K562 (cell line): ENCODE data around the gene FOSL1. TPM values are rescaled to one million over a fixed set of nuclear protein-coding genes. Genes with fewer than 3 reads are reported as not detected.

Experiments
- ADNP ChIP-seq: fragments of 200-800 bp; sonication (Bioruptor generic); IDR thresholded peaks from 2 replicates; pipeline ENCODE4 v1.6.1; 2016; ENCODE audit warnings: missing genetic modification characterization, missing compliant biosample characterization
- ARID1B ChIP-seq: fragments of 450-650 bp; IDR thresholded peaks from 2 replicates; pipeline ENCODE4 v1.6.1; 2016; ENCODE audit warnings: antibody characterized with exemption, mild to moderate bottlenecking, inconsistent platforms
- BRF1 ChIP-seq: IDR thresholded peaks from 3 replicates; pipeline ENCODE4 v1.6.1; 2011; ENCODE audit warnings: borderline replicate concordance, mild to moderate bottlenecking; ENCODE audit not compliant: insufficient read length; ENCODE audit errors: extremely low read depth
- MEIS2 ChIP-seq: fragments of 450-650 bp; IDR thresholded peaks from 2 replicates; pipeline ENCODE4 v1.6.1; 2014; ENCODE audit warnings: mild to moderate bottlenecking; ENCODE audit not compliant: partially characterized antibody
- NFIX ChIP-seq: fragments of 250-450 bp; sonication (Bioruptor Pico); IDR thresholded peaks from 2 replicates; pipeline ENCODE4 v1.4.0; 2020; ENCODE audit warnings: low read depth, mild to moderate bottlenecking, moderate library complexity
- PRDM10 ChIP-seq: fragments of 450-650 bp; IDR thresholded peaks from 2 replicates; pipeline ENCODE4 v1.6.1; 2018; ENCODE audit not compliant: partially characterized antibody
- RBM17 ChIP-seq: fragments of 200-400 bp; formaldehyde crosslinking; IDR thresholded peaks from 2 replicates; pipeline ENCODE4 v1.6.1; 2017; ENCODE audit warnings: low read depth, mild to moderate bottlenecking, low read length, borderline replicate concordance
- SMAD4 ChIP-seq: fragments of 250-450 bp; sonication (Bioruptor Pico); conservative IDR thresholded peaks from 2 replicates; pipeline ENCODE4 v1.8.0; 2021; ENCODE audit warnings: inconsistent platforms, mild to moderate bottlenecking, moderate library complexity
- ZNF398 ChIP-seq: fragments of 250-450 bp; sonication (Bioruptor Pico); IDR thresholded peaks from 2 replicates; pipeline ENCODE4 v1.8.0; 2021; ENCODE audit warnings: moderate library complexity, mild to moderate bottlenecking, inconsistent platforms
- ZNF57 ChIP-seq: fragments of 450-650 bp; formaldehyde crosslinking; IDR thresholded peaks from 2 replicates; pipeline ENCODE4 v1.4.0; 2020; ENCODE audit warnings: mild to moderate bottlenecking, moderate library complexity
- ZNF592 ChIP-seq: fragments of 450-650 bp; IDR thresholded peaks from 2 replicates; pipeline ENCODE4 v1.6.1; 2017; ENCODE audit warnings: antibody characterized with exemption, mild to moderate bottlenecking
- ZNF655 ChIP-seq: fragments of 250-450 bp; sonication (Bioruptor Pico); IDR thresholded peaks from 2 replicates; pipeline ENCODE4 v1.5.0; 2021
- ZNF696 ChIP-seq: fragments of 250-450 bp; sonication (Bioruptor Pico); conservative IDR thresholded peaks from 2 replicates; pipeline ENCODE4 v1.4.0; 2020; ENCODE audit warnings: mild to moderate bottlenecking, moderate library complexity
- polyA plus RNA-seq, 8 experiments: library from polyadenylated mRNA; depleted of rRNA in 4 of 8; stranded (reverse) in 5 of 8; unstranded in 3 of 8; fragments of >200 nt; fragmentation: Nextera tagmentation in 2 of 8; fragmentation: Illumina TruSeq in 1 of 8; extraction: Ambion mirVana in 2 of 8; extraction: Trizol in 1 of 8; gene quantifications; 2 replicates each; pipeline versions ENCODE4 v1.2.1 to v1.2.3, GENCODE V29; 2011 to 2014; ENCODE audit warnings: inconsistent platforms in 1 of 8, missing spikeins in 1 of 8
- total RNA-seq, 7 experiments: library from RNA; depleted of rRNA in 6 of 7; stranded (reverse); fragments of >200 nt in 6 of 7; fragmentation: Illumina TruSeq in 2 of 7; extraction: Trizol in 2 of 7; gene quantifications; 2 replicates each; pipeline versions ENCODE4 v1.2.1 to v1.2.3, GENCODE V29; 2011 to 2021; ENCODE audit warnings: low replicate concordance in 1 of 7

Gene FOSL1
- total and polyA plus RNA-seq, 9 of the 15 experiments (the other 6 are each of a cell fraction or from before 2014, with no cell fraction given), result 3.5 to 39.6 (median 10.0) TPM

- TF ChIP-seq BRF1 (no peak), PRDM10 (peak; percentile 86), SMAD4 (CRISPR knock-in tag) (peak; percentile 69; the same call in 1 of the 2 replicates), MEIS2 (no peak), ARID1B (peak; percentile 76), NFIX (CRISPR knock-in tag) (no peak), ZNF57 (no peak), ZNF398 (CRISPR knock-in tag) (no peak), ZNF655 (CRISPR knock-in tag) (no peak), RBM17 (no peak), ZNF696 (no peak), ADNP (tag) (no peak), ZNF592 (peak; percentile 95)
Observed at GRCh38 chr11:65899356-65900124, 648 bp downstream of the FOSL1 start (continued).
